Endothelial cell of umbilical vein (primary cell): Measurements from ENCODE around the gene CHST3. TPM values are rescaled to one million over a fixed set of nuclear protein-coding genes. Genes with fewer than 3 reads are reported as not detected.
"Not testable (repeated sequence)": the region's sequence is repeated elsewhere in the genome, so short reads cannot be mapped to it uniquely, and the experiment has no call there.

Source experiments
- BruUV-seq: library from RNA; stranded (reverse); fragments of 400-500 nt; replicated peaks from 2 replicates; lab custom pipeline; 2021; lab: Mats Ljungman, UMichigan
- CTCF ChIA-PET: fragments of 300-600, 350-600 bp; sonication (Branson Sonifier 250); formaldehyde crosslinking; loops from one replicate; lab custom pipeline; 2021; ENCODE audit warnings: antibody characterized with exemption, inconsistent platforms; lab: Charles Lee
- POLR2A ChIA-PET: fragments of 300-600, 350-600 bp; sonication (Branson Sonifier 250); formaldehyde crosslinking; loops from one replicate; lab custom pipeline; 2021; ENCODE audit warnings: antibody characterized with exemption, inconsistent platforms; lab: Charles Lee
- DNase-seq: peaks from one replicate; pipeline ENCODE4 v3.0.0-alpha.2; 2011; ENCODE audit warnings: low read depth, low spot score
- FAIRE-seq: peaks from 2 replicates; lab custom pipeline; 2011; peaks lifted over from hg19 to GRCh38; lab: Jason Lieb, UNC
- H2AFZ ChIP-seq: 2 replicates; pipeline ENCODE4 v1.6.0; 2012; ENCODE audit warnings: low read depth, low read length, control low read depth, inconsistent platforms
- H3K27ac ChIP-seq: 2 replicates; pipeline ENCODE4 v1.5.1; 2011; ENCODE audit warnings: low read depth, mild to moderate bottlenecking, control low read depth, low read length, moderate library complexity; ENCODE audit not compliant: insufficient read depth
- H3K27me3 ChIP-seq, 2 experiments: 2 replicates each; pipeline versions ENCODE4 v1.6.0 to v1.6.1; 2011; ENCODE audit warnings: low read length in 2 of 2, mixed read lengths in 1 of 2; ENCODE audit not compliant: control insufficient read depth in 2 of 2, insufficient read depth in 2 of 2
- H3K36me3 ChIP-seq, 2 experiments: 2 replicates in 1 of 2; 3 replicates in 1 of 2; pipeline ENCODE4 v1.5.1; 2011; ENCODE audit warnings: low read length in 2 of 2, mild to moderate bottlenecking in 1 of 2, moderate library complexity in 1 of 2; ENCODE audit not compliant: control insufficient read depth in 2 of 2, insufficient read depth in 2 of 2; ENCODE audit errors: extremely low read depth in 1 of 2
- H3K4me1 ChIP-seq: 3 replicates; pipeline ENCODE4 v1.5.1; 2011; ENCODE audit warnings: mild to moderate bottlenecking, low read length; ENCODE audit not compliant: control insufficient read depth, insufficient read depth; ENCODE audit errors: extremely low read depth
- H3K4me2 ChIP-seq: 2 replicates; pipeline ENCODE4 v1.6.1; 2011; ENCODE audit warnings: low read length, control low read depth, mixed read lengths; ENCODE audit not compliant: insufficient read depth
- H3K4me3 ChIP-seq, 3 experiments: fragments of 200-600 bp in 1 of 3; sonication (generic), shearing (Covaris generic) in 1 of 3; replicated peaks in 1 of 3; 2 replicates each; pipeline ENCODE4 v1.5.1; 2011 to 2016; ENCODE audit warnings: control low read depth in 3 of 3, low read length in 3 of 3, mild to moderate bottlenecking in 2 of 3, inconsistent platforms in 1 of 3, low read depth in 1 of 3, moderate library complexity in 1 of 3; ENCODE audit not compliant: insufficient read depth in 1 of 3
- H3K79me2 ChIP-seq: 2 replicates; pipeline ENCODE4 v1.6.0; 2012; ENCODE audit warnings: low read length, inconsistent platforms; ENCODE audit not compliant: control insufficient read depth, insufficient read depth
- H3K9ac ChIP-seq: replicated peaks from 2 replicates; pipeline ENCODE3; 2011; ENCODE audit warnings: low read length, control low read depth; ENCODE audit not compliant: insufficient read depth; ENCODE audit errors: extremely low read depth
- H3K9me1 ChIP-seq: replicated peaks from 3 replicates; pipeline ENCODE4 v1.6.0; 2011; ENCODE audit warnings: mild to moderate bottlenecking, low read length; ENCODE audit not compliant: control insufficient read depth, insufficient read depth; ENCODE audit errors: extremely low read depth
- H3K9me3 ChIP-seq: replicated peaks from 2 replicates; pipeline ENCODE4 v1.5.1; 2012; ENCODE audit warnings: low read length, inconsistent platforms; ENCODE audit not compliant: control insufficient read depth, insufficient read depth
- H4K20me1 ChIP-seq: replicated peaks from 2 replicates; pipeline ENCODE3; 2011; ENCODE audit warnings: mild to moderate bottlenecking, low read length; ENCODE audit not compliant: control insufficient read depth, insufficient read depth; ENCODE audit errors: extremely low read depth
- CTCF ChIP-seq, 2 donors: IDR thresholded peaks; 1 replicate in 1 of 2; 2 replicates in 1 of 2; pipeline ENCODE4 v1.5.1; 2011; ENCODE audit warnings: low read length in 2 of 2, mild to moderate bottlenecking in 2 of 2, moderate library complexity in 2 of 2, control low read depth in 1 of 2, inconsistent platforms in 1 of 2, low read depth in 1 of 2; ENCODE audit not compliant: insufficient read depth in 1 of 2; ENCODE audit errors: extremely low read depth in 1 of 2
- GATA2 ChIP-seq: IDR thresholded peaks from 2 replicates; pipeline ENCODE4 v1.7.0; 2011; ENCODE audit warnings: low read depth, mild to moderate bottlenecking, moderate library complexity, mixed read lengths, low read length; ENCODE audit not compliant: insufficient read length, insufficient read depth
- JUN ChIP-seq: IDR thresholded peaks from 2 replicates; pipeline ENCODE4 v1.6.1; 2011; ENCODE audit warnings: borderline replicate concordance, low read depth; ENCODE audit not compliant: insufficient read length, insufficient read depth
- POLR2A ChIP-seq: IDR thresholded peaks from 2 replicates; pipeline ENCODE4 v1.6.1; 2012; ENCODE audit warnings: low read depth, mild to moderate bottlenecking, control low read depth, low read length
- POLR2AphosphoS5 ChIP-seq: IDR thresholded peaks from 2 replicates; pipeline ENCODE4 v1.6.1; 2012; ENCODE audit warnings: low read depth, mild to moderate bottlenecking, control low read depth, low read length, moderate library complexity; ENCODE audit not compliant: insufficient read depth
- dilution Hi-C: fragments of 300-500 bp; cut with MboI; formaldehyde crosslinking; loops from one replicate; pipeline ENCODE4 v1.15.0; 2019; ENCODE audit warnings: low sequenced_read_pairs; ENCODE audit not compliant: extremely low pct_ligation_motif_present
- intact Hi-C: fragments of 100-400 bp; cut with micrococcal nuclease; formaldehyde crosslinking; loops from one replicate; pipeline ENCODE4 v1.10.0; 2022
- polyA plus RNA-seq, 4 experiments: library from polyadenylated mRNA; depleted of rRNA in 3 of 4; stranded (reverse) in 3 of 4; unstranded in 1 of 4; fragments of >200 nt; gene quantifications; 2 replicates each; pipeline versions ENCODE4 v1.2.1 to v1.2.3, GENCODE V29; 2011 to 2012; ENCODE audit warnings: missing spikeins in 1 of 4
- total RNA-seq: library from RNA; stranded (reverse); gene quantifications from 2 replicates; pipeline ENCODE4 v1.2.3, GENCODE V29; 2021

Gene CHST3
- total and polyA plus RNA-seq, 2 donors (not counting 3 experiments of a cell fraction or from before 2014, with no cell fraction given): 5.5 to 11.5 TPM

- FAIRE-seq (peak; percentile 56), DNase-seq (no peak)
- Histone ChIP-seq H3K36me3 (no peaks in the 10 kb centered on the region), H3K4me2 (peak overlapping the region; percentile 76), H3K27ac (no peak overlapping the region), H2AFZ (no peak overlapping the region), H3K9me3 (no peaks in the 10 kb centered on the region), H3K9ac (no peak overlapping the region), H3K4me1 (peaks cover 18% of the 10 kb centered on the region), H3K27me3 (no peaks in the 10 kb centered on the region), H4K20me1 (no peaks in the 10 kb centered on the region), H3K79me2 (peaks cover 27% of the 10 kb centered on the region), H3K4me3 (no peak overlapping the region), H3K9me1 (no peaks in the 10 kb centered on the region)
- ChIA-PET POLR2A (interaction anchor here (0.7 kb wide), 1 partner anchor 82 kb away, joined by 3 read pairs; no protein-coding TSS in a partner anchor), CTCF (interaction anchor here (1.3 to 1.6 kb wide), 3 partner anchors 12 to 82 kb away, joined by 4 to 7 read pairs (median 5); no protein-coding TSS in a partner anchor)
- dilution Hi-C loops: no loop called here
- intact Hi-C loops: no loop called here
- TF ChIP-seq POLR2A (no peak), POLR2AphosphoS5 (no peak), JUN (no peak), GATA2 (no peak), CTCF (IDR thresholded peaks at IDR 0.05; ENCODE audit: extremely low read depth in 1 of 2, insufficient read depth in 1 of 2, low read depth in 1 of 2, low read length in 2 of 2) (no peak)
- TSS peak; percentile 23 for BruUV-seq
Measured at GRCh38 chr10:71966046-71967004, 2.1 kb downstream of the CHST3 start.

GRCh38 chr10:71967958-71968357 is 3.8 kb downstream of the CHST3 start:
- FAIRE-seq, H4K20me1 ChIP-seq, H3K4me2 ChIP-seq, H2AFZ ChIP-seq, intact Hi-C loops, DNase-seq, H3K9ac ChIP-seq, H3K36me3 ChIP-seq, H3K9me3 ChIP-seq, BruUV-seq, H3K27ac ChIP-seq, H3K4me3 ChIP-seq, H3K9me1 ChIP-seq, H3K27me3 ChIP-seq, dilution Hi-C loops: not testable (repeated sequence)
- CTCF ChIA-PET: interaction anchor here (1.3 kb wide), 1 partner anchor 81 kb away, joined by 9 read pairs; no protein-coding TSS in a partner anchor
- Histone ChIP-seq H3K4me1 (peaks cover 18% of the 10 kb centered on the region), H3K79me2 (peaks cover 30% of the 10 kb centered on the region)
- POLR2A ChIA-PET: interaction anchor here (0.6 kb wide), 1 partner anchor 75 kb away, joined by 10 read pairs; no protein-coding TSS in a partner anchor
